ENCODE measurements around the gene VTN.

DNA sequence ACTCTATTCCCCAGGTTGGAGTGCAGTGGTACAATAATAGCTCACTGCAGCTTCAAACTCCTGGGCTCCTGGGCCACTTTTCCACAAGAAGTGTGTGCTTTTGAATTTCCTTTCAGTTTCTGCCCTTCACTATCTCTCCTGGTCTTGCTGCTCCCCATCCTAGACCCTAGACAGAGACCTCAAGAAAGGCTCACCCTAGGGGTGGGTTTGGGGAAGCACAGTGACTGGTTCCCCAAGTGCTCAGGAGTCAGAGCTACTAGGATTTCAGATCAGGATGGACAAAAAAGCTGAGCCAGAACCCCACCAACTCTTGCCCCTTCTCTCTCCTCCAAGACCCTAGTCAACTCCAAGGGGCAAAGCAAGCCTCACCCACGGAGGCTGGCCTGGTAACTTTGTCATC is 3.5 kb downstream of the VTN start:
- TF ChIP-seq POLR2AphosphoS5 (IDR thresholded peaks at IDR 0.05) (no peak), POLR2A (IDR thresholded peaks at IDR 0.05) (no peak)
- TF ChIP-seq, protein P1, sequence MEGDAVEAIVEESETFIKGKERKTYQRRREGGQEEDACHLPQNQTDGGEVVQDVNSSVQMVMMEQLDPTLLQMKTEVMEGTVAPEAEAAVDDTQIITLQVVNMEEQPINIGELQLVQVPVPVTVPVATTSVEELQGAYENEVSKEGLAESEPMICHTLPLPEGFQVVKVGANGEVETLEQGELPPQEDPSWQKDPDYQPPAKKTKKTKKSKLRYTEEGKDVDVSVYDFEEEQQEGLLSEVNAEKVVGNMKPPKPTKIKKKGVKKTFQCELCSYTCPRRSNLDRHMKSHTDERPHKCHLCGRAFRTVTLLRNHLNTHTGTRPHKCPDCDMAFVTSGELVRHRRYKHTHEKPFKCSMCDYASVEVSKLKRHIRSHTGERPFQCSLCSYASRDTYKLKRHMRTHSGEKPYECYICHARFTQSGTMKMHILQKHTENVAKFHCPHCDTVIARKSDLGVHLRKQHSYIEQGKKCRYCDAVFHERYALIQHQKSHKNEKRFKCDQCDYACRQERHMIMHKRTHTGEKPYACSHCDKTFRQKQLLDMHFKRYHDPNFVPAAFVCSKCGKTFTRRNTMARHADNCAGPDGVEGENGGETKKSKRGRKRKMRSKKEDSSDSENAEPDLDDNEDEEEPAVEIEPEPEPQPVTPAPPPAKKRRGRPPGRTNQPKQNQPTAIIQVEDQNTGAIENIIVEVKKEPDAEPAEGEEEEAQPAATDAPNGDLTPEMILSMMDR (IDR thresholded peaks at IDR 0.05), result no peak

Measured in prostate gland (tissue), 2 donors.